A673 (cell line): ENCODE results near the gene UNC5A. TPM values are rescaled to one million over a fixed set of nuclear protein-coding genes. Genes with fewer than 3 reads are reported as not detected.

ENCODE experiments used
- BruUV-seq: library from RNA; stranded (reverse); fragments of 400-500 nt; replicated peaks from 2 replicates; lab custom pipeline; 2021; lab: Mats Ljungman, UMichigan
- CTCF ChIA-PET: fragments of 300-600 bp; sonication (Branson Sonifier 250); formaldehyde crosslinking; loops from one replicate; lab custom pipeline; 2022; ENCODE audit warnings: antibody characterized with exemption; lab: Charles Lee
- POLR2A ChIA-PET: fragments of 300-600 bp; sonication (Branson Sonifier 250); formaldehyde crosslinking; loops from one replicate; lab custom pipeline; 2022; ENCODE audit warnings: antibody characterized with exemption; ENCODE audit not compliant: low non-redundant PET; lab: Charles Lee
- DNase-seq: peaks from one replicate; pipeline ENCODE4 v3.0.0-alpha.2; 2015; ENCODE audit warnings: low spot score
- H3K27ac ChIP-seq: fragments of 200-600 bp; sonication (generic); 2 replicates; pipeline ENCODE4 v1.5.1; 2016; ENCODE audit warnings: mixed run types, low read depth, mild to moderate bottlenecking, mixed read lengths, antibody characterized with exemption, low read length; ENCODE audit not compliant: poor library complexity, severe bottlenecking
- H3K27me3 ChIP-seq: fragments of 200-600 bp; sonication (generic); replicated peaks from 2 replicates; pipeline ENCODE4 v1.6.1; 2017; ENCODE audit warnings: mixed run types, low read depth, mild to moderate bottlenecking, mixed read lengths, antibody characterized with exemption, low read length; ENCODE audit not compliant: insufficient read depth, poor library complexity
- H3K36me3 ChIP-seq: fragments of 200-600 bp; sonication (generic); 2 replicates; pipeline ENCODE4 v1.6.1; 2016; ENCODE audit warnings: mixed run types, mild to moderate bottlenecking, mixed read lengths, antibody characterized with exemption, low read length; ENCODE audit not compliant: insufficient read depth, poor library complexity, severe bottlenecking
- H3K4me1 ChIP-seq: fragments of 200-600 bp; sonication (generic); 2 replicates; pipeline ENCODE4 v1.6.1; 2017; ENCODE audit warnings: mixed run types, mild to moderate bottlenecking, mixed read lengths, antibody characterized with exemption, low read length; ENCODE audit not compliant: insufficient read depth, poor library complexity, severe bottlenecking
- H3K4me3 ChIP-seq: fragments of 200-600 bp; sonication (generic); 2 replicates; pipeline ENCODE4 v1.5.1; 2016; ENCODE audit warnings: low read depth, mixed run types, mild to moderate bottlenecking, mixed read lengths, low read length; ENCODE audit not compliant: poor library complexity, severe bottlenecking
- H3K9me3 ChIP-seq: fragments of 200-600 bp; sonication (generic); 2 replicates; pipeline ENCODE4 v1.6.1; 2016; ENCODE audit warnings: mixed run types, low read depth, mild to moderate bottlenecking, mixed read lengths, antibody characterized with exemption, low read length; ENCODE audit not compliant: poor library complexity, severe bottlenecking
- CTCF ChIP-seq: fragments of 300-800, 200-600 bp; sonication (generic); conservative IDR thresholded peaks from 2 replicates; pipeline ENCODE4 v1.5.1; 2017; ENCODE audit warnings: low read depth, mild to moderate bottlenecking, antibody characterized with exemption, low read length, moderate library complexity, mixed read lengths
- EZH2 ChIP-seq: fragments of 200-600 bp; sonication (generic); IDR thresholded peaks from 2 replicates; pipeline ENCODE4 v1.6.1; 2017; ENCODE audit warnings: borderline replicate concordance, low read depth, mild to moderate bottlenecking, mixed read lengths, antibody characterized with exemption, low read length; ENCODE audit not compliant: poor library complexity, severe bottlenecking
- intact Hi-C: fragments of 100-400 bp; cut with micrococcal nuclease; formaldehyde crosslinking; loops from one replicate; pipeline ENCODE4 v1.10.0; 2022; ENCODE audit not compliant: unreplicated experiment
- total RNA-seq: library from RNA; stranded (reverse); gene quantifications from 2 replicates; pipeline ENCODE4 v1.2.3, GENCODE V29; 2021

UNC5A gene
- total RNA-seq, 1 experiment from 2014 or later: 7.5 TPM

GRCh38 chr5:176912115-176912514 lies 101.8 kb downstream of the UNC5A start:
- no TSS peak for BruUV-seq
- no peak for DNase-seq
- POLR2A ChIA-PET: no interaction called here

GRCh38 chr5:176915906-176916305 lies 105.5 kb downstream of the UNC5A start:
- no TSS peak for BruUV-seq
- ChIA-PET POLR2A (no interaction called here), CTCF (no interaction called here)
- intact Hi-C loops: no loop called here
- no peak for TF ChIP-seq CTCF
- TF ChIP-seq EZH2: no peak
- H3K27me3 ChIP-seq: no peaks in the 10 kb centered on the region
- no peaks in the 10 kb centered on the region for H3K9me3 ChIP-seq
- no peak overlapping the region for H3K27ac ChIP-seq
- no peak overlapping the region for H3K4me3 ChIP-seq
- no peaks in the 10 kb centered on the region for H3K4me1 ChIP-seq
- no peak for DNase-seq
- H3K36me3 ChIP-seq: no peaks in the 10 kb centered on the region

More at GRCh38 chr5:176912115-176912514, 101.8 kb downstream of the UNC5A start:
- Histone ChIP-seq H3K4me3 (no peak overlapping the region), H3K4me1 (no peaks in the 10 kb centered on the region), H3K9me3 (no peaks in the 10 kb centered on the region), H3K27ac (no peak overlapping the region), H3K27me3 (no peaks in the 10 kb centered on the region), H3K36me3 (peaks cover 10% of the 10 kb centered on the region)
- CTCF ChIA-PET: no interaction called here
- intact Hi-C loops: no loop called here
- TF ChIP-seq CTCF: no peak
- no peak for TF ChIP-seq EZH2

GRCh38 chr5:176916337-176916736 lies 106.0 kb downstream of the UNC5A start:
- intact Hi-C loops: no loop called here
- POLR2A ChIA-PET: no interaction called here
- DNase-seq: no peak
- Histone ChIP-seq H3K27me3 (no peaks in the 10 kb centered on the region), H3K9me3 (no peaks in the 10 kb centered on the region), H3K27ac (no peak overlapping the region), H3K36me3 (no peaks in the 10 kb centered on the region), H3K4me3 (no peak overlapping the region), H3K4me1 (no peaks in the 10 kb centered on the region)
- TF ChIP-seq CTCF (no peak), EZH2 (no peak)
- CTCF ChIA-PET: no interaction called here
- BruUV-seq: no TSS peak
